Ecto neural progenitor cell (in vitro differentiated cells): Measurements from ENCODE around the gene SGSH.

Experiments used
- DNase-seq: peaks from one replicate; pipeline ENCODE4 v3.0.0-alpha.2; 2018; ENCODE audit warnings: low spot score

Gene SGSH

GRCh38 chr17:80227156-80227555, 7.0 kb upstream of the SGSH start:
- DNase-seq: no peak

- DNase-seq: no peak
Measured at GRCh38 chr17:80225230-80225629, 5.1 kb upstream of the SGSH start.

GRCh38 chr17:80224683-80225082, 4.5 kb upstream of the SGSH start:
- DNase-seq: no peak

- no peak for DNase-seq
Measured at GRCh38 chr17:80223838-80224497, 3.8 kb upstream of the SGSH start.

- DNase-seq: no peak
Measured at GRCh38 chr17:80223142-80223815, 3.1 kb upstream of the SGSH start.

- no peak for DNase-seq
Measured at GRCh38 chr17:80222376-80223141, 2.4 kb upstream of the SGSH start.

GRCh38 chr17:80221351-80222105, 1.4 kb upstream of the SGSH start:
- no peak for DNase-seq

- no peak for DNase-seq
Measured at GRCh38 chr17:80220736-80221215, 643 bp upstream of the SGSH start.

- no peak for DNase-seq
Measured at GRCh38 chr17:80219763-80220053, 425 bp downstream of the SGSH start.

GRCh38 chr17:80219013-80219762, 945 bp downstream of the SGSH start:
- DNase-seq: no peak

GRCh38 chr17:80218391-80218790, 1.7 kb downstream of the SGSH start:
- no peak for DNase-seq

GRCh38 chr17:80217703-80218362, 2.3 kb downstream of the SGSH start:
- DNase-seq: no peak

GRCh38 chr17:80216473-80217456, 3.4 kb downstream of the SGSH start:
- no peak for DNase-seq

- DNase-seq: no peak
Measured at GRCh38 chr17:80214878-80215210, 5.3 kb downstream of the SGSH start.

GRCh38 chr17:80214012-80214877, 5.9 kb downstream of the SGSH start:
- no peak for DNase-seq

- no peak for DNase-seq
Measured at GRCh38 chr17:80213643-80213975, 6.5 kb downstream of the SGSH start.

GRCh38 chr17:80212962-80213642, 7.0 kb downstream of the SGSH start:
- DNase-seq: no peak

- DNase-seq: no peak
Measured at GRCh38 chr17:80212511-80212910, 7.6 kb downstream of the SGSH start.

- no peak for DNase-seq
Measured at GRCh38 chr17:80212109-80212508, 8.0 kb downstream of the SGSH start.
